Stimulated activated CD4-positive, alpha-beta T cell treated with anti-CD3 and anti-CD28 coated beads, TNF-alpha, amount 100 ng/mL, for 24 hours (primary cell): ENCODE measurements around the gene PLEKHA8.
"Not testable (repeated sequence)": the region's sequence is repeated elsewhere in the genome, so short reads cannot be mapped to it uniquely, and the experiment has no call there.

Experiments used
- DNase-seq, 3 experiments: peaks; one replicate each; pipeline ENCODE4 v3.0.0-alpha.2; 2020; ENCODE audit warnings: low read depth in 3 of 3

PLEKHA8 gene

GRCh38 chr7:30062587-30062986, 34.4 kb downstream of the PLEKHA8 start:
- DNase-seq: no peak

- no peak for DNase-seq
These were observed 37.5 kb downstream of the PLEKHA8 start for GRCh38 chr7:30065746-30066145.

- DNase-seq: no peak
These were observed 38.5 kb downstream of the PLEKHA8 start for GRCh38 chr7:30066687-30067086.

DNA sequence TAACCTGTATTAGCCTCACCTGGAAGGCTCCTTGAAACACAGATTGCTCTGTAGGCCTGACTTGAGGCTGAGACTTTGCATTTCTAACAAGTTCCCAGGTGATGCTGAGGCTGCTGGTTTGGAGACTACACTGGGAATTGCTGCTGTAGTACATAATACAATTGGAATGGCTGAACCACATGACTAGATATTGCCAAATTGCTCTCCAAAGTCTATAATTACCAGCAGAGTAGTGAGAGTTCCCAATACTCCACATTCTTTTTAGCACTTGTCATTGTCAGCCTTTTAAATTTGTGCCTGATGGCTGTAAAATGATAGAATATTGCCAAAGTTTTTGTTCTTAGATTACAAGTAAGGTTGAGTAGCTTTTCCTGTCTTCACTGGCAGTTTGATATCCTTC, 39.9 kb downstream of the PLEKHA8 start:
- no peak for DNase-seq

DNA sequence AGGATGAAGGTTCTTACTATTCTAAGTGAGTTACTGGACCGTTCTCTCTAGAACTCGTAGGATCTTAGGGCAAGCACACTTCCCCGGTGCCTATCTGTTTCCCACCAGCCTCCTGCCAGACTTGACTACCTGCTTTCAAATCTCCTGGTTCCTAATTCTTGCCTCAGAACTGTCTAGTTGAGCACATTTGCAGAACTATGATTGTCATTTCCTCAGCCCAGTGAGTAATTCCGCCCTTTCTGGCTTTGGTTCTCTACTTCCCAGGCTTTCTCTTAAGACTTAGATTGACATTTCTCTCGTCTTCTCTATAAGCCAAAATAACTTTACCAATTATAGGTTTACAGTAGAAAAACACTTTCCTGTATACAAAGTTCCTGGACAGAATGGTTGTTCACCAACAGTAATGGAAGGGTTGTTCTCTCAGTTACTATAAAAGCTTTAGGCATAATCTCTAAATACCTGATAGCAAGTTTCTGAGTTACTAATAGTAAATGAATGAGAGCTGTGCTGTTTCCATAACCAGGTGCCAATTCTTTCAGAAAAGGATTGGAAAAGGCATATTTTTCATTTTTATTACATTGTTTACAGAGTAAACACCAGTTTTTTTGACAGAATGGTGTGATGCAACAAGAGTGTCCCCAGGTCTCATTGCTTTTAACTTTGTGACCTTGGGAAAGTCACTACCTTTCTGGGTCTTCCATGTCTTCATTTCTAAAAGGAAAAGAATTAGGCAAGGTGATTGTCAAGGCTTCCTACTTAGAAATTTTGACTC, 41.1 kb downstream of the PLEKHA8 start:
- DNase-seq: no peak

DNA sequence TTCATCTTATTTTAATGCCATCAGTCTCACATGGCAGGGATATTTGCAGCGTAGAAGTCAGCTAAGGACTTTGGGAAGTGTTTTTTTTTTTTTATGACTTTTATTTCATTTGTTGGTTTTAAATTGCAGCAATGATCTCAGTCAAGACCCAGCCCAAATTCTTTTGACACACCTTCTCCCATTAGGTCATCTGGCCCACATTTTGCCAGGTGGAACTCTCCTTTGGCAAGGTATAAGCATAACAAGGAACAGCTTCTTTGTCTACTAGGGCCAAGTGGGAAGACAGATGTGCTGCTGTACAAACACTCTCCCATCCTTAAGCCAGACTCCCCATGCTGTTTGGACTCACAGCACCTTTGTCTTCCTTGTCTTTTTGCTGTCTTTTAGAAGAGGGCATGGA, 41.8 kb downstream of the PLEKHA8 start:
- no peak for DNase-seq

DNA sequence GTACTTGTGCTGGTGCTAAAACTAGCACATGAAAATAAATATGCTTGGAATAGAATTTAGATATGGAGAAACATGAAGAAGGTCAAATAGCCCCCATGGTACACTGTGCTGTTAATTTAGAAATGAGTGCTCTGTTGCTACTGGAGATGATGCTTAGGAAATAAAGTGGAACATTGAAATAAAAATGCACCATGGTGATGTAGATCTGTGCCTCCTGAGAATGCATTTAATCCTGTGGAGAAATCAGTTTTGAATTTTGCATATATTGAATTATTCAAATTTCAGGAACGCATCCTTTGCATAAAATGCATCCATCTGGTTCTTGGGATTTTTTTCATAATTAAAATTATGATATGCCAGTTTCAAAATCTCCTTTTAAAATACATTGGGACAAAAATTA, 44.5 kb downstream of the PLEKHA8 start:
- no peak for DNase-seq

DNA sequence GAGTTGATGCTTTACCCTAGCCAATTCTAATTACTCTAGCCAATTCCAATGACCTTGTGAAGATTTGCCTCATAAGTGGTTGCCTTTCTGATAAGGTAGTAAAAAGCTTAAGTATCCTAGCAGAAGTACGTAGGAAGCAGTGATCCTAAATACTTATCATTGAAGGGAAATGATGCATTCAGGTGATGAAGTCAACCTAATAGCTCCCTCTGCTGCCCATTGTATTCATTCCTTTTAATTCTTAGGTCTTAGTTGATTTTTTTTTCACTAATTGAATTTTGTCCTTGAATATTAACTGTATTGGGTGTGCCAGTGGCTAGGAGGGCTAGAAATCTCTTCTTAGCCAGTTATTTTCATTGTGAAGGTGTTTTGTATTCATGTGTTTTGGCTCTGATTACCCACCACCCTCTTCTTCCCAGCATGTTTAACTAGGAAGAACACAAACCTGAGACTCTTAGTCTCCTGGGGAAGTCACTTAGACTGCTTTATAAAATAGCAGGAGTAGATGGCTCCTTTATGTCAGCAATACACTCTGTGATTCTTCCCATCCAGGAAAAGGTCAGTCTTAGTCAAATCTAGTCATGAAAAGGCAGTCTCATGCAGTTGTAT, 46.3 kb downstream of the PLEKHA8 start:
- DNase-seq: no peak

DNA sequence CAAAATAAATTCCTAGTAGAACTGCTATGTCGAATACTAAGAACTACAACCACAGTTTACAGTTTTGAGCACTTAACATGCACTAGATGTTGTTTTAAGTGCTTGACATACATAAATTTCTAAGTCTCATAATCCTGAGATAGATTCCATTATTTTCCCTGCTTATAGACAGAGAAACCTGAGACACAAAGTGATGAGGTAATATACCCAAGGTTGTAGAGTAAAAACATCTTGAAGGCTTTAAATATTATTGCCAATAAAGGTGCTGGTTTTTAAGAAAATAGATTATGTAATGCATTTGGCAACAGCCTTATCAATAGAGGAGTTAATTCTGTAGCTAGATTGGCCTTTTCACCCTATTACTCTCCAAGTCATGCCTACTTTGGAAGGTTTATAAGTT, 48.2 kb downstream of the PLEKHA8 start:
- DNase-seq: no peak

GRCh38 chr7:30078280-30078679, 50.1 kb downstream of the PLEKHA8 start:
- DNase-seq: no peak

DNA sequence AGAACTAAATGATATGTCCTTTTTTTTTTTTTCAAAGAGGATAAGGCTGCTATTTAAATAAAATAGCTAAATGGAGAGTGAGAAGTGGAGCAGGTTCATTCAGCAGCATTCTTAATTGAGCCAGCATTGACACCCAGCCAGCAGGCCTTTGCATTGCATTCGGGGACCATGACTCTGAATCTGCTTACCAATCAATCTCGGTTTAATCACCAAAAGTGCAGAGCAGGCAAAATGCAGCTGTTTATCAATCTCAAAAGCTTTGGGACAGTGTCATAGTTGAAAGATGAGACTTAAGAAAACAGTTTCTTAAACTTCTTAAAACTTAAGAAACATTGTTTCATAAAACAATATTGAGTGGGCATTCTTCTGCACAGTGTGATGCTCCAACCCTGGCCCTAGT, 51.7 kb downstream of the PLEKHA8 start:
- DNase-seq: no peak

GRCh38 chr7:30080818-30081217, 52.6 kb downstream of the PLEKHA8 start:
- no peak for DNase-seq

GRCh38 chr7:30082686-30083085, 54.5 kb downstream of the PLEKHA8 start:
- DNase-seq: no peak

GRCh38 chr7:30083334-30083733, 55.1 kb downstream of the PLEKHA8 start:
- no peak for DNase-seq

GRCh38 chr7:30084212-30084611, 56.0 kb downstream of the PLEKHA8 start:
- no peak for DNase-seq

GRCh38 chr7:30086529-30086928, 58.3 kb downstream of the PLEKHA8 start:
- no peak for DNase-seq

DNA sequence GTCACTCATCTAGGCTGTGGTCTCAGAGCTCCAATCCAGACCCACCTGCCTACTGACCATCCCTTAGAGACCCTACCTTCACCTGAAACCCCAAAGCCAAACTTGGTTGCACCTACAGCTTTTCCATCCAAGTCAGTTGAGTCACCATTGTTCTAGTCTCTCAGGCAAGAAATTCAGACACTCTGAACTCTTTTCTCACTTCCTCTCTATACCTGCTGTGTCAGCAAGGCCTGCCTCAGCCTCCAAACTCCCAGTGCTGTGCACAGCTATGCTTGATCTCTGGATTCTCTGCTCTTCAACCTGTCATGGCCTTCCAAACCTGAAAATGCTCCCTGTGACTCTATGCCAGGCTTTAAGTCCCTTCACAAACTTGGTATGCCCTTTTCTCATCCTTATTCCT, 59.2 kb downstream of the PLEKHA8 start:
- no peak for DNase-seq

- no peak for DNase-seq
These were observed 60.1 kb downstream of the PLEKHA8 start for GRCh38 chr7:30088362-30088761.

DNA sequence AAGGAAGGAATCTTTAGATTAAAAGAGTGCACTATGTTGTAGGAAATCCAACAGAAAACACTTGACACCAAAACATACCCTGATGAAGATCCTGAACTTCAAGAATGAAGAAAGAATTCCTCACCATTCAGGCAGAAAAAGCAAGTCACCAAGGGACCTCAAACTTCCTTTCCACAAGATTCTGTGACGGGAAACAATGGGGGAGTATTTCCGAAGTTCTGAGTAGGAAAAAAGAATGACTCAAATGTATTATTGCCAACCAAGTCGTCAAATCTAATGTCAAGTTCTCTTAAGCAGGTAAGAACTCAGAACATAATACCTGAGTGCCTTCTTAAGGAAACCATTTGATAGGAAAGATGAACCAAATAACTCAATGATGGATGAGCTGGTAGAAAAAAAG, 61.9 kb downstream of the PLEKHA8 start:
- no peak for DNase-seq

- no peak for DNase-seq
These were observed 63.3 kb downstream of the PLEKHA8 start for GRCh38 chr7:30091491-30091912.

- no peak for DNase-seq
These were observed 63.8 kb downstream of the PLEKHA8 start for GRCh38 chr7:30091987-30092386.

GRCh38 chr7:30093420-30093952, 65.3 kb downstream of the PLEKHA8 start:
- DNase-seq: no peak

- DNase-seq: not testable (repeated sequence)
These were observed 70.4 kb downstream of the PLEKHA8 start for GRCh38 chr7:30098599-30098998.
